ENCODE data around the gene SDF2L1.
"Not testable (repeated sequence)": the region's sequence is repeated elsewhere in the genome, so short reads cannot be mapped to it uniquely, and the experiment has no call there.

SDF2L1 gene

GRCh38 chr22:21641789-21642583, at the start of gene SDF2L1:
SDF2L1 (plus strand) TSS chr22:21642302; CDS start chr22:21642337, 35 bp downstream.
- peak; percentile 94 for FAIRE-seq

- FAIRE-seq: no peak
Observed at GRCh38 chr22:21592422-21592821, 49.7 kb upstream of the SDF2L1 start.

- FAIRE-seq: no peak
Observed at GRCh38 chr22:21593406-21594232, 48.5 kb upstream of the SDF2L1 start.

- FAIRE-seq: no peak
Observed at GRCh38 chr22:21594865-21595452, 47.1 kb upstream of the SDF2L1 start.

- not testable (repeated sequence) for FAIRE-seq
Observed at GRCh38 chr22:21596356-21597135, 45.6 kb upstream of the SDF2L1 start.

GRCh38 chr22:21598302-21598701, 43.8 kb upstream of the SDF2L1 start:
- FAIRE-seq: no peak

GRCh38 chr22:21599053-21599893, 42.8 kb upstream of the SDF2L1 start:
- FAIRE-seq: no peak

GRCh38 chr22:21602579-21602978, 39.5 kb upstream of the SDF2L1 start:
- FAIRE-seq: no peak

GRCh38 chr22:21603973-21604372, 38.1 kb upstream of the SDF2L1 start:
- no peak for FAIRE-seq

GRCh38 chr22:21605887-21606564, 36.1 kb upstream of the SDF2L1 start:
- FAIRE-seq: no peak

GRCh38 chr22:21606775-21607174, 35.3 kb upstream of the SDF2L1 start:
- no peak for FAIRE-seq

- FAIRE-seq: not testable (repeated sequence)
Observed at GRCh38 chr22:21609556-21610157, 32.4 kb upstream of the SDF2L1 start.

GRCh38 chr22:21611210-21611977, 30.7 kb upstream of the SDF2L1 start:
- no peak for FAIRE-seq

GRCh38 chr22:21612858-21613257, 29.2 kb upstream of the SDF2L1 start:
- FAIRE-seq: no peak

GRCh38 chr22:21613553-21614233, 28.4 kb upstream of the SDF2L1 start:
- FAIRE-seq: no peak

GRCh38 chr22:21615731-21616130, 26.4 kb upstream of the SDF2L1 start:
- no peak for FAIRE-seq

GRCh38 chr22:21617337-21617736, 24.8 kb upstream of the SDF2L1 start:
- FAIRE-seq: not testable (repeated sequence)

- FAIRE-seq: no peak
Observed at GRCh38 chr22:21621025-21621424, 21.1 kb upstream of the SDF2L1 start.

Measured in TTC549 (cell line).